HCT116 (cell line): ENCODE data around the gene TNFRSF12A. TPM values are rescaled to one million over a fixed set of nuclear protein-coding genes. Genes with fewer than 3 reads are reported as not detected.

Experiments used
- ATAC-seq: fragments of 200-7000 bp; cut with Tn5 transposase; 2 replicates; pipeline ENCODE4 v1.9.1; 2020; ENCODE audit warnings: mild to moderate bottlenecking, moderate library complexity
- BruUV-seq: library from RNA; stranded (reverse); fragments of 400-500 nt; replicated peaks from 2 replicates; lab custom pipeline; 2021; lab: Mats Ljungman, UMichigan
- CTCF ChIA-PET: fragments of 300-600 bp; sonication (Branson Sonifier 250); formaldehyde crosslinking; loops from one replicate; lab custom pipeline; 2021; ENCODE audit warnings: antibody characterized with exemption; lab: Charles Lee
- POLR2A ChIA-PET: fragments of 300-600, 350-600 bp; sonication (Branson Sonifier 250); formaldehyde crosslinking; loops from one replicate; lab custom pipeline; 2021; ENCODE audit warnings: antibody characterized with exemption; lab: Charles Lee
- RAD21 ChIA-PET, 2 experiments: fragments of 300-600 bp; sonication (Branson Sonifier 250); formaldehyde crosslinking; loops; one replicate each; lab custom pipeline; 2023; ENCODE audit warnings: low total read pairs in 2 of 2; ENCODE audit not compliant: uncharacterized antibody in 2 of 2, unreplicated experiment in 2 of 2, low non-redundant PET in 1 of 2; lab: Charles Lee
- DNase-seq: peaks from one replicate; pipeline ENCODE4 v3.0.0-alpha.2; 2010; ENCODE audit warnings: low read depth, low spot score
- H2AFZ ChIP-seq: fragments of 200-600 bp; shearing (Covaris generic), sonication (generic); 2 replicates; pipeline ENCODE4 v1.6.1; 2017; ENCODE audit warnings: low read depth, mixed run types, mixed read lengths, antibody characterized with exemption, low read length; ENCODE audit not compliant: poor library complexity, severe bottlenecking
- H3K27ac ChIP-seq: 2 replicates; pipeline ENCODE4 v1.5.1; 2012; ENCODE audit warnings: low read depth, low read length
- H3K27me3 ChIP-seq: fragments of 200-600 bp; sonication (generic); 2 replicates; pipeline ENCODE4 v1.6.1; 2016; ENCODE audit warnings: mixed run types, low read length, mixed read lengths; ENCODE audit not compliant: insufficient read depth
- H3K36me3 ChIP-seq, 2 experiments: fragments of 200-500 bp in 1 of 2; fragments of 200-600 bp in 1 of 2; sonication (Bioruptor generic) in 1 of 2; sonication (generic) in 1 of 2; 2 replicates each; pipeline versions ENCODE4 v1.5.1 to v1.6.1; 2014 to 2016; ENCODE audit warnings: low read length in 2 of 2, inconsistent platforms in 1 of 2, mixed read lengths in 1 of 2, mixed run types in 1 of 2; ENCODE audit not compliant: insufficient read depth in 2 of 2, control insufficient read depth in 1 of 2
- H3K4me1 ChIP-seq, 2 experiments: fragments of 200-600 bp in 1 of 2; sonication (generic) in 1 of 2; 2 replicates each; pipeline versions ENCODE4 v1.5.1 to v1.6.1; 2012 to 2017; ENCODE audit warnings: low read length in 2 of 2, inconsistent platforms in 1 of 2, mild to moderate bottlenecking in 1 of 2, mixed read lengths in 1 of 2, mixed run types in 1 of 2, moderate library complexity in 1 of 2; ENCODE audit not compliant: insufficient read depth in 2 of 2, control insufficient read depth in 1 of 2
- H3K4me2 ChIP-seq: fragments of 200-600 bp; sonication (generic); 2 replicates; pipeline ENCODE4 v1.6.1; 2017; ENCODE audit warnings: mixed run types, low read length, mixed read lengths
- H3K4me3 ChIP-seq, 2 experiments: fragments of 200-600 bp in 1 of 2; sonication (generic) in 1 of 2; replicated peaks in 1 of 2; 2 replicates each; pipeline ENCODE4 v1.5.1; 2011 to 2016; ENCODE audit warnings: low read length in 2 of 2, control low read depth in 1 of 2, low read depth in 1 of 2, mild to moderate bottlenecking in 1 of 2, mixed read lengths in 1 of 2, mixed run types in 1 of 2
- H3K79me2 ChIP-seq: fragments of 200-600 bp; sonication (generic); 2 replicates; pipeline ENCODE4 v1.6.1; 2017; ENCODE audit warnings: mild to moderate bottlenecking, mixed run types, low read length, moderate library complexity, mixed read lengths; ENCODE audit not compliant: insufficient read depth
- H3K9ac ChIP-seq: fragments of 200-600 bp; sonication (generic); 2 replicates; pipeline ENCODE4 v1.6.1; 2016; ENCODE audit warnings: low read length, mixed read lengths
- H3K9me2 ChIP-seq: fragments of 200-600 bp; sonication (generic), shearing (Covaris generic); 2 replicates; pipeline ENCODE4 v1.6.1; 2017; ENCODE audit warnings: mixed run types, mild to moderate bottlenecking, moderate library complexity; ENCODE audit not compliant: insufficient read depth
- H3K9me3 ChIP-seq, 2 experiments: fragments of 200-500 bp in 1 of 2; fragments of 200-600 bp in 1 of 2; sonication (Bioruptor generic) in 1 of 2; sonication (generic) in 1 of 2; 2 replicates each; pipeline ENCODE4 v1.6.1; 2014 to 2017; ENCODE audit warnings: low read length in 2 of 2, mixed read lengths in 2 of 2, inconsistent platforms in 1 of 2, low read depth in 1 of 2, mild to moderate bottlenecking in 1 of 2, mixed run types in 1 of 2, moderate library complexity in 1 of 2; ENCODE audit not compliant: control insufficient read depth in 1 of 2, insufficient read depth in 1 of 2
- H4K20me1 ChIP-seq: fragments of 200-600 bp; sonication (generic), shearing (Covaris generic); 2 replicates; pipeline ENCODE4 v1.6.1; 2017; ENCODE audit warnings: mixed run types, mild to moderate bottlenecking, moderate library complexity; ENCODE audit not compliant: insufficient read depth
- ATF3 ChIP-seq: IDR thresholded peaks from 2 replicates; pipeline ENCODE4 v1.6.1; 2012
- CBX3 ChIP-seq: IDR thresholded peaks from 2 replicates; pipeline ENCODE4 v1.6.1; 2012; ENCODE audit warnings: low read depth
- EGR1 ChIP-seq: IDR thresholded peaks from 2 replicates; pipeline ENCODE4 v1.6.1; 2012; ENCODE audit warnings: low read depth
- EZH2phosphoT487 ChIP-seq: fragments of 200-600 bp; IDR thresholded peaks from 2 replicates; pipeline ENCODE4 v1.6.1; 2018; ENCODE audit warnings: antibody characterized with exemption, borderline replicate concordance
- FOSL1 ChIP-seq: IDR thresholded peaks from 2 replicates; pipeline ENCODE4 v1.6.1; 2012; ENCODE audit warnings: low read depth
- POLR2A ChIP-seq: IDR thresholded peaks from 2 replicates; pipeline ENCODE4 v1.7.0; 2011; ENCODE audit warnings: borderline replicate concordance; ENCODE audit not compliant: insufficient read depth, insufficient read length; ENCODE audit errors: extremely low read depth
- POLR2AphosphoS5 ChIP-seq: IDR thresholded peaks from 2 replicates; pipeline ENCODE4 v1.6.1; 2011; ENCODE audit warnings: mild to moderate bottlenecking, low read depth, low read length, moderate library complexity
- RAD21 ChIP-seq: IDR thresholded peaks from 2 replicates; pipeline ENCODE4 v1.6.1; 2012; ENCODE audit warnings: low read depth, mild to moderate bottlenecking
- SIN3A ChIP-seq: IDR thresholded peaks from 2 replicates; pipeline ENCODE4 v1.6.1; 2012; ENCODE audit warnings: low read depth
- SP1 ChIP-seq: IDR thresholded peaks from 2 replicates; pipeline ENCODE4 v1.6.1; 2012; ENCODE audit warnings: low read depth
- SRF ChIP-seq: IDR thresholded peaks from 2 replicates; pipeline ENCODE4 v1.6.1; 2012; ENCODE audit warnings: low read depth
- TCF7L2 ChIP-seq: IDR thresholded peaks from 2 replicates; pipeline ENCODE4 v1.7.0; 2011; ENCODE audit warnings: borderline replicate concordance, inconsistent platforms; ENCODE audit not compliant: insufficient read depth, insufficient read length; ENCODE audit errors: extremely low read depth
- YY1 ChIP-seq: IDR thresholded peaks from 2 replicates; pipeline ENCODE4 v1.6.1; 2011; ENCODE audit warnings: low read length, low read depth, moderate library complexity, mild to moderate bottlenecking; ENCODE audit not compliant: insufficient replicate concordance; ENCODE audit errors: extremely low read depth
- ZNF274 ChIP-seq: fragments of 200-500 bp; sonication (Bioruptor generic); IDR thresholded peaks from 2 replicates; pipeline ENCODE4 v1.6.1; 2014; ENCODE audit warnings: mild to moderate bottlenecking, low read depth, low read length, inconsistent platforms
- intact Hi-C: fragments of 100-400 bp; cut with micrococcal nuclease; formaldehyde crosslinking; loops from 2 replicates; pipeline ENCODE4 v1.10.0; 2022
- total RNA-seq: library from RNA; stranded (reverse); gene quantifications from one replicate; pipeline ENCODE4 v1.2.1, GENCODE V29; 2021; ENCODE audit not compliant: unreplicated experiment
- TF ChIP-seq, protein P1 (sequence below): IDR thresholded peaks from 2 replicates; pipeline ENCODE4 v1.6.1; 2011; ENCODE audit warnings: mild to moderate bottlenecking, low read length, moderate library complexity; ENCODE audit not compliant: insufficient replicate concordance; ENCODE audit errors: extremely low read depth
- TF ChIP-seq, protein P2 (sequence below): IDR thresholded peaks from 2 replicates; pipeline ENCODE4 v1.6.1; 2012

Gene TNFRSF12A
- total RNA-seq, 1 experiment from 2014 or later, result 188 TPM

DNA sequence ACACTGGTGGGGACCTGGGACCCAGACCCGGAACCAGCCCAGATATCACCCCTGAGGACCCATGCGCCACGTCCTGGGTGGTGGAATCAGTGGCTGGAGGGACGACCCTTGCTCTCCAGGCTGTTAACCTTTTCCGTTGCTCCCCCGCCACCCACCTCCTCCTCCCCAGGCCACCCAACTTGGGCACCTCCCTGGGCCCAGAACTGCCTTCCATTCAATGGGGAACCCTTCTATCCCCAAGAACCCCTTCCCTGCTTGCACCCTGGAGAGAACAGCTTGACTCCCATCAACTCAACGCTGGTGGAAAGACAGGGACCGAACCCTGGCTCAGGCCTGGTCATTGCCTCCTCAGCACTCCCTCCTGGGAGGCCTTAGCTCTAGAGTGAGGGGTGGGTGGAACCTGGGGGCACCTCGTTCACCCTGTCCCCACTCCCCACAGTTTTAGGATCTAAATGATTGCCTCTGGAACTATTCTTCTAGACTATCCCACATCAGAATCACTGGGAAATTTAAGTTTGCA is 39.6 kb downstream of the TNFRSF12A start:
- TF ChIP-seq RAD21 (no peak), CBX3 (no peak), POLR2A (no peak), POLR2AphosphoS5 (no peak), SIN3A (no peak), YY1 (no peak), SP1 (no peak), SRF (no peak), TCF7L2 (no peak), EZH2phosphoT487 (no peak), ZNF274 (no peak), FOSL1 (no peak), EGR1 (no peak), ATF3 (no peak)
- TF ChIP-seq, protein P1, sequence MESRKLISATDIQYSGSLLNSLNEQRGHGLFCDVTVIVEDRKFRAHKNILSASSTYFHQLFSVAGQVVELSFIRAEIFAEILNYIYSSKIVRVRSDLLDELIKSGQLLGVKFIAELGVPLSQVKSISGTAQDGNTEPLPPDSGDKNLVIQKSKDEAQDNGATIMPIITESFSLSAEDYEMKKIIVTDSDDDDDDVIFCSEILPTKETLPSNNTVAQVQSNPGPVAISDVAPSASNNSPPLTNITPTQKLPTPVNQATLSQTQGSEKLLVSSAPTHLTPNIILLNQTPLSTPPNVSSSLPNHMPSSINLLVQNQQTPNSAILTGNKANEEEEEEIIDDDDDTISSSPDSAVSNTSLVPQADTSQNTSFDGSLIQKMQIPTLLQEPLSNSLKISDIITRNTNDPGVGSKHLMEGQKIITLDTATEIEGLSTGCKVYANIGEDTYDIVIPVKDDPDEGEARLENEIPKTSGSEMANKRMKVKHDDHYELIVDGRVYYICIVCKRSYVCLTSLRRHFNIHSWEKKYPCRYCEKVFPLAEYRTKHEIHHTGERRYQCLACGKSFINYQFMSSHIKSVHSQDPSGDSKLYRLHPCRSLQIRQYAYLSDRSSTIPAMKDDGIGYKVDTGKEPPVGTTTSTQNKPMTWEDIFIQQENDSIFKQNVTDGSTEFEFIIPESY, result no peak
- TF ChIP-seq, protein P2, sequence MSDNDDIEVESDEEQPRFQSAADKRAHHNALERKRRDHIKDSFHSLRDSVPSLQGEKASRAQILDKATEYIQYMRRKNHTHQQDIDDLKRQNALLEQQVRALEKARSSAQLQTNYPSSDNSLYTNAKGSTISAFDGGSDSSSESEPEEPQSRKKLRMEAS, result no peak
- TF ChIP-seq, all 23 proteins: peak for 0
- no peaks in the 10 kb centered on the region for H3K9me3 ChIP-seq
- peak overlapping the region; percentile 95 for H3K4me2 ChIP-seq
- peak overlapping the region; percentile 95 for H3K9ac ChIP-seq
- DNase-seq (no peak), ATAC-seq (no peak)
- BruUV-seq, result TSS peak; percentile 64
- ChIA-PET RAD21 (no interaction called here), POLR2A (interaction anchor here (1.4 to 1.7 kb wide), 2 partner anchors 12 to 69 kb away, joined by 6 read pairs; no protein-coding TSS in a partner anchor), CTCF (interaction anchor here (1.1 to 2.5 kb wide), 7 partner anchors 11 to 112 kb away, joined by 5 to 16 read pairs (median 9); no protein-coding TSS in a partner anchor)
- no peaks in the 10 kb centered on the region for H3K36me3 ChIP-seq
- H2AFZ ChIP-seq, result no peak overlapping the region
- H3K4me1 ChIP-seq, result peaks cover 0 to 22% of the 10 kb centered on the region in 2 experiments; a peak in 3 of 4 replicates
- H4K20me1 ChIP-seq, result no peaks in the 10 kb centered on the region
- intact Hi-C loops, result loop anchor here (2.0 to 10.0 kb wide), 2 partner anchors 69 to 115 kb away; no protein-coding TSS in a partner anchor
- H3K4me3 ChIP-seq, result peak overlapping the region; percentile 81 to 87
- peak overlapping the region; percentile 84 for H3K27ac ChIP-seq
- H3K27me3 ChIP-seq, result no peaks in the 10 kb centered on the region
- H3K9me2 ChIP-seq, result no peaks in the 10 kb centered on the region
- H3K79me2 ChIP-seq, result no peaks in the 10 kb centered on the region
